Anterior cingulate cortex (tissue), 58 donors: ENCODE results near the gene CABP2.
"Not testable (repeated sequence)": the region's sequence is repeated elsewhere in the genome, so short reads cannot be mapped to it uniquely, and the experiment has no call there.

ENCODE experiments used
- DNase-seq, 58 donors: peaks; one replicate each; lab custom pipeline; 2025; lab: John Stamatoyannopoulos, UW

Gene CABP2

DNA sequence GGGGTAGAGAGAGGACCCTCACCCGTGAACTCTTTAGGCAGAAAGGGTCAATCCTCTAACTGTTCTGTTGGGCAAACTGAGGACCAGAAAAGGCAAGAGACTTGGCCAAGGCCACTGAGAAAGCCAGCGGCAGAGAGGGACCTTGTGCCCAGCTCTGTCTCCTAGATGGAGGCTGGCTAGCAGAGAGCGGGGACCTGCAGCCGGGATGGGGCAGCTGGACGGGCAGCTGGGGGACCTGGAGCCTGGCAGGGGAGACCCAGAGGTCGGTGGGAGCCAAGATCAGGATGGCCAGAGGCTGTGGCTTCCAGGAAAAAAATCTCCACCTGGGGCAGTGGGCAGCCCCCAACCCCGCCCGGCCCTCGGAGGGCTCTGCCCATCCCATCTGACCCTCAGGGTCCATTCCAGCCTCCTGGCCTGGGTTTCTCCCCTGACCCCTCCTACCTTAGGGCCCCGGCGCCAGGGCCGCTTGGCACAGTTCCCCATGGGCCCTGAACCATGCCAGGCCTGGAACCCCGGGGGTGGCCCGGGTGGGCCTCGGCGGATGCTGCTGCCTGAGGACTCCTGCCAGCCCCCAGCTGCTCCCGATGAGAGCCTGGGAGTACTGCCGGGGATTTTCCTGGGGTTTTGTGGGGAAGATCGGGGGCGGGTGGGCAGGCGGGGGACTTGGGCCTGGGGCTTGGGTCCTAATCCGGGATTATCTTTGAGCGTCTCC is at the start of gene CABP2:
Gene CABP2 (minus strand): TSS at position 603 of the 712 bp plus-strand sequence. CDS start 120 bp downstream, at position 483.
- DNase-seq: no peak

DNA sequence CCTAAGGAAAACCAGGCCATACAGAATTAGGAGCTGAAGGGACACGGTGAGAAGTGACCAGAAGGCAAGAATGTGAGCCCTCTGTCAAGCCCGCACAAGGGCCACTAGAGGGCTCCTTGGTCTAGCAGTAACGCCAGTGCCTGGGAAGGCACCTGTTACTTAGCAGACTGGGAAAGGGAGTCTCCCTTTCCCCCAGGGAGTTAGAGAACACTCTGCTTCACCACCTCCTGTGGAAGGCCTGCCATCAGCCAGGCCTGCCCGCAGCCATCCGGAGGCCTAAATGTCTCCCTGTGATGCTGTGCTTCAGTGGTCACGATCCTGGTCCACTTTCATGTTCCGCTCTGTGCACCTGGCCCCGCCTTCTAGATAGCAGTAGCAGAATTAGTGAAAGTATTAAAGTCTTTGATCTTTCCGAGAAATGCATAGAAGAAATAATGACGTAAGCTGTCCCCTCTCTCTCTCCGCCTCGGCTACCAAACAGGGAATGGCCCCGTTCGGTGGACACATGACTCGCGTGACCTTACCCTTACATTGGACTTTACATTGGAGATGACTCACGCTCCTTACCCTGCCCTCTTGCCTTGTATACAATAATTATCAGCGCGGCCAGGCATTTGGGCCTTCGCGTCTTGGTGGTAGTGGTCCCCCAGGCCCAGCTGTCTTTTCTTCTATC is 49.6 kb upstream of the CABP2 start:
- peak in 25 of 58 donors; percentile 3 to 61 (median 20) for DNase-seq

DNA sequence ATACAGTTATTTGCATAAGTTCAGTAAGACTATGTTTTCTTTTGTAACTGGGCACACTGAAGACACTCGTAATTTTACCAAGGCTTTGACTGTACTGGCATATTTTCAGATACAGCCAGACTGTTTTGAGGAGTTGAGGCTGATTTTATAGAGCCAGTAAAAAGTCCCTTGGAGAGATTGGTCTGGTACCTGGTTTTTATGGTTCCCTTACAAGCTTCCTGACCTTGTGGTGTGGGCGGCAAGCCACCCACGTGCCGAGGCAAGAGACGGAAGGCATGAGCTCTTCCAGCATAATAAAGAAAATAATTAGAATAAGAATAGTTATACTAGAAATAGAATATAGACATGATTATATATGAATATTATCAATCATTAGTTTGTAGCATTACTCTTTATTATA is 49.1 kb upstream of the CABP2 start:
- no peak for DNase-seq

DNA sequence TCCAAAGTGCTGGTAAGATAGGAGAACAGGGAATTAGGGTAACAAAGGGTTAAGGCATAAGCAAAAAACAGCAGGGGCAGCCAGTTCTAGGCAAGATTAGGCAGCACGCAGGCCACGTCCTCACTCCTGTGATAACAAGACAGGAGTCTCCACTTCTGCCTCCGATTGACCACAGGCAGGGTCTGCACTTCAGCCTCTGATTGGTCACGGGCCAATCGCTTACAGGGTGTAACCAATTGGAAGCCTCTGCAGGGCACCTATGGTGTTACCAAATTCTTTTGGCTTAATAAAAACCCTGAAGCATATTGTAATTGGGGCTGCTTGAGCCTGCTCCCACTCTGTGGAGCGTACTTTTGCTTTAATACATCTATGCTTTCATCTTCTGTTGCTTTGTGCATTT is 48.2 kb upstream of the CABP2 start:
- DNase-seq: no peak

DNA sequence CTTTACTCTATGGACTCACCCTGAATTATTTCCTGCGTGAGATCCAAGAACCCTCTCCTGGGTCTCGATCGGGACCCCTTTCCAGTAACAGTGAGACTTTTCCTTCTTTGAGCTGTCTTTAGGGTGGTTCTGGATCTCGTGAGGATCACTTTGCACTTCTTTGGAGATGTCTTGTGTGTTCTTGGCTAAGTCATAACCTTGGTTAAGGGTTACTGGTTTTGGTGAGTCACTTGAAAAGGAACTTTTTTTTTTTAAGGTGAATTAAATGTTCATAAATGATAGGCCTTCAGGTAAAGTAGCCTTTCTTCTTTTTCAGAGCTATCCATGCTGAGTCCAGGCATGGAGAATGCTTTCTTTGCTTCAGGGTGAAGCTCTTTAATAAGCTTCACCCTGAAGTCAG is 41.0 kb upstream of the CABP2 start:
- no peak for DNase-seq

DNA sequence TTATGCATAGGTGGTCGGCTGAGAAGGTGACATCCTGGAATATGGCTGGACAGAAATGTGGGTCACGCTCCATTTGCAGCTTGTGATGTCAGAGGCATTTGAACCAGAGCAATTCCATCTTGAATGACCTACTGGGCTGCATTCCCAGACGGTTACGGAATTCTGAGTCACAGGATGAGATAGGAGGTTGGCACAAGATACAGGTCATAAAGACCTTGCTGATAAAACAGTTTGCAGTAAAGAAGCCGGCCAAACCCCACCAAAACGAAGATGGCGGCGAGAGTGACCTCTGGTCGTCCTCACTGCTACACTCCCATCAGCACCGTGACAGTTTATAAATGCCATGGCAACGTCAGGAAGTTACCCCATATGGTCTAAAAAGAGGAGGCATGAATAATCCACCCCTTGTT is 40.5 kb upstream of the CABP2 start:
- DNase-seq: not testable (repeated sequence)

DNA sequence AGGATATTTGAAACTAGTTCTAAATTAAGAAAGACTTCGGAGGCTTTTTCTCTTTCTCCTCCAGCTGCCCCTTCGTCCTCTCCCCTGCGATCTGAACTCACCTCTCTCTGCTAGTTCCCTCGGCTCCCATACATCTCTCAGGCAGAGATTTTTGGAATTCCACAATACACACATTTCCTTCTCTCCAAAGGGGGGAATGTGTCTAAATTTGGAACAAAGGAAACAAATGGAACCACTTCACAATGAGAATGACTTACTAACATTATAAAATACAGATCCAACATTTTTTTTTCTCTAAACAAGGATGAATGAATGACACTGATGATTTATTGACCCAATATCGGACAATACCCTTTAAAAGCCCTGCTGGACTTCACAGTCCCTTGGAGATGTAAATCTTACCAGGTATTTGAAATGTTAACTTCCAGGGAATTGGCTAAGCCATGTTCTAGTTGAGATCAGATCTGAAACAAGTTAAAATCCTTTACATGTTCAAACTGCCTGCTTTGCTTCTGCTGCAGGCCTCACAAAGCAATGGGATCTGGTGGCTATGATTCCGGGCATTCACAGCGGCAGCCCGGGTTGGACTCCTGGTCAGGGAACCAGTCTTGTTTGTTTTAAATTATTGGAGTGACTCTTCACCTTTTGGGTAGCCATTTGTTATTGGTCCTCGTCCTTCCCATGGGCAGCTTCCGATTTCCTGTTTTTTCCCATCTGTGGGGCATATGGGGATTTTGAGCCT is 39.9 kb upstream of the CABP2 start:
- DNase-seq: no peak

DNA sequence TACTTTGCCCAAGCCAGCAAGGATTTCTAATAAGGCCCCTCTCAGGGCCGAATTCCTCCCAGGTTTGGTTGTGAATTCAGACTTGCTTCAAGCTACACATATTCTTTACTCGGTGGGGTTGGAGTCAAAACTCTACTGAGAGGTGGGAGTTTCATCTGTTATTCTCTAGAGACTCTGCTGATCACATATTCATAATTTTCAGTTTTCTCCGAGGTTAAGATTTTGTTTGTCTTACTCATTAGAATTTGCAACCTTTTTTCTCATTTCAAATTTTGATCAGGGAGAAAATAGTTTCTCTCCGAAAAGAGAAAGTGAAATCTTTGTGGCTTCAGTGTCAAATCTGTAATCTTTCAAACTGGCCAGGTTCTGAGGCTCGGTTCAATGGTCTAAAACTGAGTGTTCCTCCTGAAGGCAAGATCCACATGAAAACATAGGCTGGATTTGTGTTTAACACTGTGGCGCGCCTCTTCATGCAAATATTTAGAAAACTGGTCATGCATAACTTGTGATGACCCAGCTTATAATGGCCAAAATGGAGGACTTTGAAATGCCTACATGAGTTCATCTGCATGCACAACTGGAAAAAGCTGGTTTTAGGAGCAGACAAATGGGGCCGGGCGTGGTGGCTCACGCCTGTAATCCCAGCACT is 38.8 kb upstream of the CABP2 start:
- DNase-seq: no peak

DNA sequence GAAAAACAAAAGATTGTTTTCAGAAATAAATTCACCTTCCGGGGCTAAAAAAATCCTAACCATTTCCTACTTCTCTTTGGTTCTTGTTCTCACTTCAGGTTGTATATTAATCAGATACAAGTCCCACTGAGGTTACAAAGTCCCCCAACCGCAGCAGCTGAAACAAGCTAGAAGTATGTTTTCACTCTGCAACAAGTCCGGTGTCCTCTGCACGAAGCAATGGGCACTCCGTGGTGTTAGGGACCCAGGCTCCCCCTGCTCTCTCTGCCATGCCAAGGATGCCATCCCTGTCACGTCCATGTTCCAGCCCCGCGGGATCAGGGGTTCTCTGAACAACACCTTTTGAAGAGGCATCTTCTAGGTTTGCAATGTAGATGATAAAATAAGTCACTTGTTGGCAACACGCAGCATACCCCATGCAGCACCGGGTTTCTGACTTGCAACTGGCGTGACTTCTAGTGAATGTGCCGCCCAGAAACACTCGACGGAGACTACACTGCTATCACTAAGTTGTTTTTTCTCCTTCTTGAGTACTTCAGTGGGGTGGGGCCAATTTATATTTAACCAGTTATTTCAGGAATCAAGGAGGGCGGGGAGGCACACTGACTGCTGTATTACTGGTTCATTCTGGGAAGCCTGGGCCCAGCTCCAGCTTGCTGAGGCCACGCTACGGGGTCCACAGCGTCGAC is 35.0 kb upstream of the CABP2 start:
- DNase-seq: no peak

DNA sequence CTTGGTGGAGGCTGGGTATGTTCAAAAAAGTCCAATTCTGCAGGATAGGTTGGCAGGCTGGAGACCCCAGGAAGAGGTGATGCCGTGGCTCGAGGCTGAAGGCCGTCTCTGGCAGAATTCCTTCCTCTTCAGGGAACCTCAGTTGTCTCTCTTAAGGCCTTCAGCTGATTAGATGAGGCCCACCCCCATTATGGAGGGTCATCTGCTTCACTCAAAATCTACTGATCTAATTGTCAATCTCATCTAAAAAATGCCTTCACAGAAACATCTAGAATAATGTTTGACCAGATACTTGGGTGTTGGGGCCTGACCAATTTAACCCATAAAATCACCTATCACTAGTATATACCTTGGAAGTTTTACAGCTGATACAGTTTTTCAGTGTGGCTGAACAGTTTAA is 33.0 kb upstream of the CABP2 start:
- no peak for DNase-seq

DNA sequence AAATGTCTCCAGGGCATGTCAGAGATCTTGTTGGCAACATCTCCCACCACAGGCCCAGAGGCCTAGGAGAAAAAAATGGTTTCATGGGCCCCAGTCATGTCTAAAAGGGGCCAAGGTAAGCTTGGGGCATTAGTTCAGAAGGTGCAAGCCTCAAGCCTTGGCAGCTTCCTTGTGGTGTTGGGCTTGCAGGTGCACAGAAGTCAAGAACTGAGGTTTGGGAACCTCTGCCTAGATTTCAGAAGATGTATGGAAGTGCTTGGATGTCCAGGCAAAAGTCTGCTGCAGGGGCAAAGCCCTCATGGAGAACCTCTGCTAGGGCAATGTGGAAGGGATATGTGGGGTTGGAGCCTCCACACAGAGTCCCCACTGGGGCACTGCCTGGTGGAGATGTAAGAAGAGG is 28.5 kb upstream of the CABP2 start:
- not testable (repeated sequence) for DNase-seq

DNA sequence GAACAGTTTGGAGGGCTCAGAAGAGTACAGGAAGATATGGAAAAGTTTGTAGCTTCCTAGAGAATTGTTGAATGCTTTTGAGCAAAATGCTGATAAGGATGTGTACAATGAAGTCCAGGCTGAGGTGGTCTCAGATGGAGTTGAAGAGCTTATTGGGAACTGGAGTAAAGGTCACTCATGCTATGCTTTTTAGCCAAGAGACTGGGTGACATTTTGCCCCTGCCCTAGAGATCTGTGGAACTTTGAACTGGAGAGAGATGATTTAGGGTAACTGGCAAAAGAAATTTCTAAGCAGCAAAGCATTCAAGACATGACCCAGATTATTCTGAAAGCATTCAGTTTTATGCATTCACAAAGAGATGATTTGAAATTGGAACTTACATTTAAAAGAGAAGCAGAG is 27.9 kb upstream of the CABP2 start:
- DNase-seq: no peak

DNA sequence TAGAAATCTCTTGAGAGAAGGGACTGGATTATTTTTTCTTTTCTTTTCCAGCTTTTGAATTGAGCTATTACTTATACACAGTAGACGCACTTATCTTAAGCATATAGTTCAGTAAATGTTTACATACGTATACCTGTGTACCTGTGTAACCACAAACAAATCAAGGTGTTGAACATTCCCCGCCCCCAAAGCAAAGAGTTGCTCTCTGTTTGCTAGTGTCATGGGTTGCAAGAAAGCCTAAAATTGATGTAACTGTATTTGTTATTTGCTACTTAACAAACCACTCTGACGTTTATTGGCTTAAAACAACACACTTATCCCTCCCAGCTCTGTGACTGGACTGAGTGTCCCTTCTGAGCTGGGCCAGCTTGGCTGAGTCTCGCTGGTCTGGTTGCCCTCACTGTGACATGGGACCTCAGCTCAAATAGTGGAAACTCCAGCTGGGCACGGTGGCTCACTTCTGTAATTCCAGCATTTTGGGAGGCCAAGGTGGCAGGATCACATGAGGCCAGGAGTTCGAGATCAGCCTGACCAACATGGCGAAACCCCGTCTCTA is 25.4 kb upstream of the CABP2 start:
- no peak for DNase-seq

DNA sequence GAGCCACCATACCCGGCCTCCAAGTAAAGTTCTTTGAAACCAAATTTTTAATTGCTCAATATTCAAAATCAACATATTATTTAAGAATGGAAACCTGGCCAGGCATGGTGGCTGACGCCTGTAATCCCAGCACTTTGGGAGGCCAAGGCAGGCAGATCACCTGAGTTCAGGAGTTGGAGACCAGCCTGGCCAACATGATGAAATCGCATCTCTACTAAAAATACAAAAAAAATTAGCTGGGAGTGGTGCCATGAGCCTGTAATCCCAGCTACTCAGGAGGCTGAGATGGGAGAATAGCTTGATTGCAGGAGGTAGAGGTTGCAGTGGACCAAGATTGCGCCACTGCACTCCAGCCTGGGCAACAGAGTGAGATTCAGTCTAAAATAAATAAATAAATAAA is 24.9 kb upstream of the CABP2 start:
- DNase-seq: not testable (repeated sequence)

DNA sequence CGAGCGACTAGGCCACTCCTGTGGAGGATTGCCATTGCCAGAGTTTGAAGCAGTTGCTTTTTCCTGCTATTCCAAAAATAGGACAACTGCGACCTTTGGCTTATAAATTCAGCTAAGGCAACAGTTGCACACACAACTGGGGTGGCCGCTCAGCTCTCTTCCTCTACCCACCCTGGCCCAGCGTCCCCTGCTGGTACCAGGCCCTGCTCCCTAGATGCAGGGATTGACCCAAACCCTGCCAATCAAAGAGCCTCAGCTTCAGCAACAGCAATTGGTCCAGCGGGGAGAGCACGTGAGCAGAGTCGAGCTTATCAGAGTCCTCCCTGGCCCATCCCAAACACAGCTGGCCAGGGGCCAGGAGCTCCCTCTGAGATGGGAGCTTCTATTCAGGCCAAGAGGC is 22.0 kb upstream of the CABP2 start:
- DNase-seq: no peak

DNA sequence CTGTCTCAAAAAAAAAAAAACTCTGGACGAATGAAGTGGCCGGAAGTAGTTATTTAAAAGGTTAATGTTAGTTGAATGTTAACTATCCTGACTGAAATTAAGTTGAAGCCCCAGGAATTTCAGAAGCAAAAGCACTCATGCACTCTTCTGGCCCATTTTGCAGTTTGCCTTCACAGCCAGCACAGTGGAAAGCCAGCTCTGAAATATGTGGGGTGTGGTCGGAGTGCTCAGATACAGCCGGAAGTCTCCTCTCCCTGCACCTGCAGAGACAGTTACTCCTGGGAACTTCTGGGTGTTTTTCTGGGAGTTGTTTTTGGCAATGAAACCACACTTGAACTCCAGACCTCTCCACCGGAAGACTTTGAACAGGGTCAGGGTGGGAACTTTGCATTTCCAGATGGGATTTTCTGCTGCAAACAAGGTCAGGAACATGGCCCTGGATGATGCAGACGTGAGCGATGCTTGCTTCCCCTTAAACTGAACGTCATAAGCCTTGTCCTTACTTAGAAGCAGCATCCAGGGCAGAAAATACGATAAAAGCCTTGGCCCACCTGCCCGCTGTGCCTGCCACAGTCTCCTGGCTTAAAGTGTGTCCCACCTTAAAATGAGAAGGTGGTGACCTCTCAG is 21.5 kb upstream of the CABP2 start:
- no peak for DNase-seq

DNA sequence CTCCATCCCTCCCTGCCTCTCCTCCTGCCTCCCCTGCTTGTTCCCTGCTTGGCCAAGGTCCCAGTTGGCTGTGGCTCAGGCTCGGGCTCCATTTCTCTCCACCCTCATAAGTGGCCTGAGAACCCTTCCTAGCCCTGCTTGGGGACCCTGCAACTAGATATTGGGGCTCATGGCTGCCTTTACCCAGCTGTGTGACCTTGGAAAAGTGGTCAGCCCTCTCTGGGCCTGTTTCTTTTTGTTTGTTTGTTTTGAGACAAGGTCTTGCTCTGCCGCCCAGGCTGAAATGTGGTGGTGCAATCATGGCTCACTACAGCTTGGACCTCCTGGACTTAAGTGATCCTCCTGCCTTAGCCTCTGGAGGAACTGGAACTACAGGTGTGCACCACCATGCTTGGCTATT is 20.3 kb upstream of the CABP2 start:
- DNase-seq: no peak

DNA sequence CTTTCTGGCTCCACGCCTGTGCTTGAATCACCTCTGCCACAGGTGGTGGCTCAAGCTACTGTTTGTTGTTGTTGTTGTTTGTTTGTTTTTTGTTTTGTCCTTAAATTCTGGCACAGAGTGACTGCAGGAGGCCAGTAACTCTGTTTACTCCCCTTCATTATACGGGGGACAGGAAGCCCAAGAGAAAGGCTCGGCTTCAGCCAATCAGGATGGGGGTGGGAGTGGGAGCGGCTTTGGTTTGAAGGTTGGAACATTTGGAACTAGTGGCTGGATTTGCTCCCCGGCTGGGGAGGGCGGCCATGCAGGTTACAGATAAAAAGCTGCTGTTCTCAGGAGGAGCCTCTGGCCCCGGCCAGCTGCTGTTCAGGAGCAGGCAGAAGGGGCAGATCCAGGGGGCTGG is 19.7 kb upstream of the CABP2 start:
- DNase-seq: no peak

DNA sequence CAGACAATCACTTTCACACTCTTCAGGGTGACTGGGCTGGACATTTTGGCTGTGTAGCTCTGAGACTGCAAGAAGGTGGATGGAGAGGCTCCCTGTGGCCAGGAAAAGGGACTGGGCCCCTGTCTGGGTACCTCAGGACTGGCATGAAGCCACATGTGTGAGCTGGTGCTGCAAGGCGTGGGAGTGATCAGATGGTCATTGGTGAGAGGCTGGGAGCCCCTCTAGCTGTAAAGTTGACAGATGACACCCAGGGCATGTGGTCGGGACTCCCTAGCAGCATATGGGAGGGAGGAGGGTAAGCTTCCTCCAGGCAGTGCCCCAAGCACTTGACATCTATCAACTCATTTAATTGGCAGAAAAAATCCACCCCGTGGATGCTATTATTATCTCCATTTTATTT is 18.9 kb upstream of the CABP2 start:
- DNase-seq: no peak

DNA sequence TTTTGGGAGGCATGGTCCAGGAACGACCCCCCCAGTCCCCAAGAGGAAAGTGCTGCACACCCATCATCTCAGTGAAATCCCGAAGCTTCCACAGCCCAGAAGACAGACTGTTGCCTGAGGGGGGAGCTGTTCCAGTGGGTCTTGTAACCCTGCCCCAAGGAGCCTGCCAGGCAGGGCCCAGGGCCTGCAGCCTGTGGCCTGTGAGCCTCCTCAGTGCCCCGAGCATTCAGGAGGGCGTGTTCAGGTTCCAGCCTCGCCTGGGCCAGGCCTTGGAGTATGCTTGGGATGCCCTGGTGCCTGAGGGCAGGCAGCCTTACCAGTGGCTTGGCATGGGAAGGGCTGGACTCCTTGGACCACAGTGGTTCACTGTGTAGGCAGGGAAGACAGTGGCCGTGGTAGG is 18.0 kb upstream of the CABP2 start:
- DNase-seq: no peak
